WTC11 (cell line): Measurements from ENCODE around the gene KSR1. TPM values are rescaled to one million over a fixed set of nuclear protein-coding genes. Genes with fewer than 3 reads are reported as not detected.

Experiments used
- ATAC-seq: fragments of 200-7000 bp; cut with Tn5 transposase; 2 replicates; pipeline ENCODE4 v1.10.0; 2021; ENCODE audit warnings: mild to moderate bottlenecking, moderate library complexity
- CTCF ChIA-PET: fragments of 300-600 bp; sonication (Branson Sonifier 250); formaldehyde crosslinking; loops from one replicate; lab custom pipeline; 2021; ENCODE audit warnings: antibody characterized with exemption; lab: Charles Lee
- POLR2A ChIA-PET: fragments of 350-600 bp; sonication (Branson Sonifier 250); formaldehyde crosslinking; loops from one replicate; lab custom pipeline; 2021; ENCODE audit warnings: antibody characterized with exemption; lab: Charles Lee
- DNase-seq: peaks from one replicate; pipeline ENCODE4 v3.0.0; 2021; ENCODE audit warnings: low spot score
- H3K27ac Mint-ChIP-seq: 2 replicates; pipeline ENCODE4 v1.8.0; 2021; ENCODE audit warnings: mixed read lengths
- H3K27me3 Mint-ChIP-seq: 2 replicates; pipeline ENCODE4 v1.8.0; 2021; ENCODE audit warnings: low read depth, mild to moderate bottlenecking, moderate library complexity, mixed read lengths
- H3K36me3 Mint-ChIP-seq: 2 replicates; pipeline ENCODE4 v1.8.0; 2021; ENCODE audit warnings: mixed read lengths
- H3K4me1 Mint-ChIP-seq: 2 replicates; pipeline ENCODE4 v1.8.0; 2022; ENCODE audit warnings: mixed read lengths
- H3K4me3 Mint-ChIP-seq: 2 replicates; pipeline ENCODE4 v1.8.0; 2021; ENCODE audit warnings: mild to moderate bottlenecking, moderate library complexity, mixed read lengths
- H3K9me3 Mint-ChIP-seq: 2 replicates; pipeline ENCODE4 v1.8.0; 2021; ENCODE audit warnings: mixed read lengths
- ATF2 ChIP-seq: sonication (generic); formaldehyde crosslinking; IDR thresholded peaks from 2 replicates; pipeline ENCODE4 v1.8.1; 2022; ENCODE audit warnings: low read depth, missing genetic modification reagents, borderline replicate concordance
- E2F4 ChIP-seq: sonication (generic); formaldehyde crosslinking; IDR thresholded peaks from 2 replicates; pipeline ENCODE4 v1.8.1; 2022; ENCODE audit warnings: low read depth, mild to moderate bottlenecking, moderate library complexity, missing genetic modification reagents, borderline replicate concordance
- ETV6 ChIP-seq: sonication (generic); formaldehyde crosslinking; IDR thresholded peaks from 2 replicates; pipeline ENCODE4 v1.8.1; 2022; ENCODE audit warnings: mild to moderate bottlenecking, missing genetic modification reagents
- FOXP1 ChIP-seq: sonication (generic); formaldehyde crosslinking; IDR thresholded peaks from 2 replicates; pipeline ENCODE4 v1.8.0; 2022; ENCODE audit warnings: missing genetic modification reagents, mild to moderate bottlenecking, moderate library complexity, borderline replicate concordance
- GABPB1 ChIP-seq: sonication (generic); formaldehyde crosslinking; IDR thresholded peaks from 2 replicates; pipeline ENCODE4 v1.8.1; 2023; ENCODE audit warnings: mild to moderate bottlenecking, missing genetic modification reagents
- JAZF1 ChIP-seq: fragments of 250-450 bp; sonication (Bioruptor Pico); IDR thresholded peaks from 2 replicates; pipeline ENCODE4 v1.9.0; 2021; ENCODE audit warnings: moderate library complexity, mild to moderate bottlenecking, inconsistent platforms
- KAT7 ChIP-seq: sonication (generic); formaldehyde crosslinking; IDR thresholded peaks from 2 replicates; pipeline ENCODE4 v1.8.1; 2023; ENCODE audit warnings: missing genetic modification reagents, mild to moderate bottlenecking, borderline replicate concordance
- MYBL2 ChIP-seq: sonication (generic); formaldehyde crosslinking; IDR thresholded peaks from 2 replicates; pipeline ENCODE4 v1.8.1; 2023; ENCODE audit warnings: mild to moderate bottlenecking, moderate library complexity, missing genetic modification reagents
- NR2C2 ChIP-seq: sonication (generic); formaldehyde crosslinking; IDR thresholded peaks from 2 replicates; pipeline ENCODE4 v1.8.0; 2022; ENCODE audit warnings: mild to moderate bottlenecking, missing genetic modification reagents
- NR3C1 ChIP-seq: sonication (generic); formaldehyde crosslinking; conservative IDR thresholded peaks from 2 replicates; pipeline ENCODE4 v1.8.1; 2023; ENCODE audit warnings: low read depth, mild to moderate bottlenecking, missing genetic modification reagents
- TCF7 ChIP-seq: sonication (generic); formaldehyde crosslinking; IDR thresholded peaks from 2 replicates; pipeline ENCODE4 v1.8.0; 2022; ENCODE audit warnings: mild to moderate bottlenecking, low read depth, missing genetic modification reagents, moderate library complexity
- USF2 ChIP-seq: sonication (generic); formaldehyde crosslinking; IDR thresholded peaks from 2 replicates; pipeline ENCODE4 v1.8.1; 2023; ENCODE audit warnings: mild to moderate bottlenecking, missing genetic modification reagents, moderate library complexity
- ZNF138 ChIP-seq: sonication (generic); formaldehyde crosslinking; conservative IDR thresholded peaks from 2 replicates; pipeline ENCODE4 v1.8.1; 2022; ENCODE audit warnings: mild to moderate bottlenecking, moderate library complexity, missing genetic modification reagents
- ZNF232 ChIP-seq: sonication (generic); formaldehyde crosslinking; IDR thresholded peaks from 2 replicates; pipeline ENCODE4 v1.8.0; 2022; ENCODE audit warnings: mild to moderate bottlenecking, missing genetic modification reagents
- ZNF423 ChIP-seq: fragments of 250-450 bp; sonication (Bioruptor Pico); IDR thresholded peaks from 2 replicates; pipeline ENCODE4 v2.1.2; 2022; ENCODE audit warnings: mild to moderate bottlenecking, moderate library complexity
- ZNF532 ChIP-seq: fragments of 250-450 bp; sonication (Bioruptor Pico); IDR thresholded peaks from 2 replicates; pipeline ENCODE4 v1.9.0; 2021; ENCODE audit warnings: mild to moderate bottlenecking, borderline replicate concordance
- total RNA-seq: library from RNA; stranded (reverse); gene quantifications from 3 replicates; pipeline ENCODE4 v1.2.3, GENCODE V29; 2021
- TF ChIP-seq, protein P1 (sequence below): sonication (generic); formaldehyde crosslinking; IDR thresholded peaks from 2 replicates; pipeline ENCODE4 v1.8.1; 2022; ENCODE audit warnings: mild to moderate bottlenecking, moderate library complexity, missing genetic modification reagents
- TF ChIP-seq, protein P2 (sequence below): fragments of 250-450 bp; sonication (Bioruptor Pico); IDR thresholded peaks from 2 replicates; pipeline ENCODE4 v2.1.2; 2022; ENCODE audit warnings: mild to moderate bottlenecking, moderate library complexity

The KSR1 gene
- total RNA-seq, 1 experiment from 2014 or later = 45.5 TPM

- ChIA-PET CTCF (interaction anchor here (0.6 to 1.4 kb wide), 6 partner anchors 9 to 879 kb away, joined by 3 to 7 read pairs (median 4); partner anchors contain the start of gene KSR1), POLR2A (interaction anchor here (1.2 kb wide), 1 partner anchor 19 kb away, joined by 6 read pairs; no protein-coding TSS in a partner anchor)
- H3K27me3 Mint-ChIP-seq = no peaks in the 10 kb centered on the region
- DNase-seq (peak; percentile 52), ATAC-seq (peak; percentile 77)
- TF ChIP-seq JAZF1 (CRISPR knock-in tag) = no peak
- TF ChIP-seq ZNF423 (CRISPR knock-in tag) = peak; percentile 67; the same call in 1 of the 2 replicates
- peaks cover 14% of the 10 kb centered on the region for H3K9me3 Mint-ChIP-seq
- H3K27ac Mint-ChIP-seq = peak overlapping the region; percentile 98
- H3K4me1 Mint-ChIP-seq = peaks cover 60% of the 10 kb centered on the region
- H3K4me3 Mint-ChIP-seq = peak overlapping the region; percentile 5
- peaks cover 19% of the 10 kb centered on the region for H3K36me3 Mint-ChIP-seq
These were observed 50.3 kb downstream of the KSR1 start for GRCh38 chr17:27506348-27507218.

DNA sequence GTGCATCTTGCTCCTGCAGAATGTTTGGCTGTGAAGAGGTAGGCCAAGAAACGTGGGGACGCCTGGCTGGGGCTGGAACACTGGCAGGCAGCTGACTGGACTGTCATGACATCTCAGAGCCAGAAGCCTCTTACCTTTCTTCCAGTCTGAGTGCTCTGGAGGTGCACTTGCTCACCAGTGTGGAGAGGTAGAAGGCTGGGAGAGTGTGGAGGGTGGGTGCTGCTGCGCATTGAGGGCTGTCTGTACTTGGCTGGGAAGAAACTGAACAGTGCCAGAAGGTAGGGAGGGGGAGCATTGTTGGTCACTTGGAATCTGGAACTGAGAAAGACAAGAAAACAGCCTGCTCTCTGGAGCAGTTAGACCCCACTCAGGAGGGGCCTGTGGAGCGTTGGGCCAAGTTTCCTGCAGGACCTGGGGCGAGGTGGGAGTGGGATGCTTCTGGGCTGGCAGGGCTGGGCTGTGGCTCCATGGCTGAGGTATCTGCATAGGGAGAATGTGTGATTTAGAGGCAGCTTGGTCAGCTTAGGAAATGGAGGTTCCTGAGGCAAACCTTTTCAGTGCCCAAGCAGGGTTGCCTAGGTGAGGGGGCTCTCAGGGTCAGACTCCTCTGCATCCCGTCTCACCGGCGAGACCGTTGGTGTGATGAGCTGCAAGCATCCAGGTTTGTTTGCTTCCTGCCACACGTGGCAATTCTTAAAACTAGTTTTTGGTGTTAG is 55.1 kb downstream of the KSR1 start:
- peak overlapping the region; percentile 72 for H3K27ac Mint-ChIP-seq
- H3K4me3 Mint-ChIP-seq = no peak overlapping the region
- ATAC-seq = no peak
- H3K4me1 Mint-ChIP-seq = peaks cover 75% of the 10 kb centered on the region
- ChIA-PET POLR2A (interaction anchor here (0.5 kb wide), 1 partner anchor 101 kb away, joined by 4 read pairs; no protein-coding TSS in a partner anchor), CTCF (interaction anchor here (0.6 to 3.3 kb wide), 7 partner anchors 10 to 92 kb away, joined by 3 to 14 read pairs (median 4); partner anchors contain the start of gene KSR1)
- H3K9me3 Mint-ChIP-seq = no peaks in the 10 kb centered on the region
- no peak for TF ChIP-seq ZNF232 (CRISPR knock-in tag)
- TF ChIP-seq FOXP1 (CRISPR knock-in tag) = no peak
- no peak for TF ChIP-seq E2F4 (CRISPR knock-in tag)
- no peak for TF ChIP-seq ZNF423 (CRISPR knock-in tag)
- TF ChIP-seq KAT7 (CRISPR knock-in tag) = no peak
- no peak for TF ChIP-seq ATF2 (CRISPR knock-in tag)
- TF ChIP-seq NR2C2 (CRISPR knock-in tag) = no peak
- TF ChIP-seq, protein P1, sequence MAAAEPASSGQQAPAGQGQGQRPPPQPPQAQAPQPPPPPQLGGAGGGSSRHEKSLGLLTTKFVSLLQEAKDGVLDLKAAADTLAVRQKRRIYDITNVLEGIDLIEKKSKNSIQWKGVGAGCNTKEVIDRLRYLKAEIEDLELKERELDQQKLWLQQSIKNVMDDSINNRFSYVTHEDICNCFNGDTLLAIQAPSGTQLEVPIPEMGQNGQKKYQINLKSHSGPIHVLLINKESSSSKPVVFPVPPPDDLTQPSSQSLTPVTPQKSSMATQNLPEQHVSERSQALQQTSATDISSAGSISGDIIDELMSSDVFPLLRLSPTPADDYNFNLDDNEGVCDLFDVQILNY = no peak
- no peak for TF ChIP-seq GABPB1 (CRISPR knock-in tag)
- TF ChIP-seq ZNF532 (CRISPR knock-in tag) = no peak
- TF ChIP-seq ZNF138 (CRISPR knock-in tag) = no peak
- no peak for TF ChIP-seq NR3C1 (CRISPR knock-in tag)
- TF ChIP-seq TCF7 (CRISPR knock-in tag) = no peak
- no peak for TF ChIP-seq USF2
- TF ChIP-seq MYBL2 (CRISPR knock-in tag) = no peak
- no peak for TF ChIP-seq ETV6 (CRISPR knock-in tag)
- TF ChIP-seq, protein P2, sequence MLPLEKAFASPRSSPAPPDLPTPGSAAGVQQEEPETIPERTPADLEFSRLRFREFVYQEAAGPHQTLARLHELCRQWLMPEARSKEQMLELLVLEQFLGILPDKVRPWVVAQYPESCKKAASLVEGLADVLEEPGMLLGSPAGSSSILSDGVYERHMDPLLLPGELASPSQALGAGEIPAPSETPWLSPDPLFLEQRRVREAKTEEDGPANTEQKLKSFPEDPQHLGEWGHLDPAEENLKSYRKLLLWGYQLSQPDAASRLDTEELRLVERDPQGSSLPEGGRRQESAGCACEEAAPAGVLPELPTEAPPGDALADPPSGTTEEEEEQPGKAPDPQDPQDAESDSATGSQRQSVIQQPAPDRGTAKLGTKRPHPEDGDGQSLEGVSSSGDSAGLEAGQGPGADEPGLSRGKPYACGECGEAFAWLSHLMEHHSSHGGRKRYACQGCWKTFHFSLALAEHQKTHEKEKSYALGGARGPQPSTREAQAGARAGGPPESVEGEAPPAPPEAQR = no peak
- TF ChIP-seq, all 79 proteins: peak for 0
- H3K36me3 Mint-ChIP-seq = no peaks in the 10 kb centered on the region
- H3K27me3 Mint-ChIP-seq = no peaks in the 10 kb centered on the region
- no peak for DNase-seq
